Coronary artery (tissue), 2 donors: ENCODE measurements around the gene LYPLA2.
"Not testable (repeated sequence)": the region's sequence is repeated elsewhere in the genome, so short reads cannot be mapped to it uniquely, and the experiment has no call there.

Experiments used
- DNase-seq: peaks from one replicate; pipeline ENCODE4 v3.0.0-alpha.2; 2017; ENCODE audit warnings: low spot score
- H3K27ac ChIP-seq, 2 donors: fragments of 200-600 bp; sonication (generic); one replicate each; pipeline ENCODE4 v1.5.1; 2016 to 2019
- H3K4me3 ChIP-seq: fragments of 200-600 bp; sonication (generic); 2 replicates; pipeline ENCODE4 v1.5.1; 2016; ENCODE audit warnings: mild to moderate bottlenecking, moderate library complexity
- TF ChIP-seq, protein P1 (sequence below): fragments of 200-600 bp; sonication (generic); IDR thresholded peaks from one replicate; pipeline ENCODE4 v1.5.1; 2019; ENCODE audit warnings: antibody characterized with exemption

The LYPLA2 gene

DNA sequence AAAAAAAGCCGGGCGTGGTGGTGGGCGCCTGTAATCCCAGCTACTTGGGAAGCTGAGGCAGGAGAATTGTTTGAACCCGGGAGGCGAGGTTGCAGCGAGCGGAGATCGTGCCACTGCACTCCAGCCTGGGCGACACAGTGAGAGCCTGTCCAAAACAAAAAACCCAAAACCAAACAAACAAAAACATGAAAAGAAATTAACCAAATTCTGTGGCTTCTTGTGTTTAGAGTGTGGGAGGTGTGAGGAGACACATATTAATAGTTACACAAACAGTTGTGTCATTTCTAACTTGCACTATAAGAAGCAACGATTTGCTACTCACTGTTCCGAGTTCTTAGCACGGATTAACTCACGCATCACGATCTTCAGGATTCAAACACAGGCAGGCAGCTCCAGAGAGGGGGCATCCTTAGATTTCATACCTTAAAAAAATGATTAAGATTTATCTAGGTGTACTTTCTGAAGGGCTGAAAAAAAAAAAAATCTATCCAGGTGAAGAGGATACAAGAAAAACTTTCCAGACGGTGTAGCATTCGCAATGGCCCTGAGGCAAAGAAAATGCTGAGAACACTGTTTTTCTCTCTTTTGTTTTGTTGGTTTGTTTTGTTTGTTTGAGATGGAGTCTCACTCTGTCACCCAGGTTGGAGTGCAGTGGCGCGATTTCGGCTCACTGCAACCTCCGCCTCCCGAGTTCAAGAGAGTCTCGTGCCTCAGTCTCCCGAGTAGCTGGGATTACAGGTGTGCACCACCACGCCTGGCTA is 35.0 kb downstream of the LYPLA2 start:
- peak overlapping the region; percentile 95 to 96 for H3K27ac ChIP-seq
- TF ChIP-seq, protein P1, sequence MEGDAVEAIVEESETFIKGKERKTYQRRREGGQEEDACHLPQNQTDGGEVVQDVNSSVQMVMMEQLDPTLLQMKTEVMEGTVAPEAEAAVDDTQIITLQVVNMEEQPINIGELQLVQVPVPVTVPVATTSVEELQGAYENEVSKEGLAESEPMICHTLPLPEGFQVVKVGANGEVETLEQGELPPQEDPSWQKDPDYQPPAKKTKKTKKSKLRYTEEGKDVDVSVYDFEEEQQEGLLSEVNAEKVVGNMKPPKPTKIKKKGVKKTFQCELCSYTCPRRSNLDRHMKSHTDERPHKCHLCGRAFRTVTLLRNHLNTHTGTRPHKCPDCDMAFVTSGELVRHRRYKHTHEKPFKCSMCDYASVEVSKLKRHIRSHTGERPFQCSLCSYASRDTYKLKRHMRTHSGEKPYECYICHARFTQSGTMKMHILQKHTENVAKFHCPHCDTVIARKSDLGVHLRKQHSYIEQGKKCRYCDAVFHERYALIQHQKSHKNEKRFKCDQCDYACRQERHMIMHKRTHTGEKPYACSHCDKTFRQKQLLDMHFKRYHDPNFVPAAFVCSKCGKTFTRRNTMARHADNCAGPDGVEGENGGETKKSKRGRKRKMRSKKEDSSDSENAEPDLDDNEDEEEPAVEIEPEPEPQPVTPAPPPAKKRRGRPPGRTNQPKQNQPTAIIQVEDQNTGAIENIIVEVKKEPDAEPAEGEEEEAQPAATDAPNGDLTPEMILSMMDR: no peak
- no peak for DNase-seq

GRCh38 chr1:23826590-23826989 is 35.6 kb downstream of the LYPLA2 start:
- not testable (repeated sequence) for DNase-seq, H3K27ac ChIP-seq, H3K4me3 ChIP-seq

More for the DNA sequence above, 35.0 kb downstream of the LYPLA2 start:
- peak overlapping the region; percentile 94 for H3K4me3 ChIP-seq

DNA sequence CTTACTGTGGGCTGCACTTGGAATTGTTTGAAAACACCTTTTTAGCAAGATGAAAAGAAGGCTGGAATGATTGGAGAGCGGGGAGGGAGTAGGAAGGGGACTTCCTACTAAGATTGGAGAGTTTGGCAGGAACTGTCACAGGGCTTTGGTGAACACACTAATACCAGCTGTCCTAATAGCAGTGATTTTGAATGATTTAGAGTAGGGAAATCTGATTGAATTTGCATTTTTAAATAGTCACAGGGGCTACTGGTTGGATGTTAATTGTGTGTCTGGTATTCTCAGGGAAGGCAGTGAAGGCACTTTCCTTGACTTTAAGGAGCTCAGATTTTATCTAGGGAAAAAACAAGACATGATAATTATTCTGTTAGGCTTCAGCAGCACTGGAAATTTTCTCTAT is 36.8 kb downstream of the LYPLA2 start:
- TF ChIP-seq, protein P1: no peak
- no peak for DNase-seq
- Histone ChIP-seq H3K4me3 (no peak overlapping the region), H3K27ac (no peak overlapping the region)

DNA sequence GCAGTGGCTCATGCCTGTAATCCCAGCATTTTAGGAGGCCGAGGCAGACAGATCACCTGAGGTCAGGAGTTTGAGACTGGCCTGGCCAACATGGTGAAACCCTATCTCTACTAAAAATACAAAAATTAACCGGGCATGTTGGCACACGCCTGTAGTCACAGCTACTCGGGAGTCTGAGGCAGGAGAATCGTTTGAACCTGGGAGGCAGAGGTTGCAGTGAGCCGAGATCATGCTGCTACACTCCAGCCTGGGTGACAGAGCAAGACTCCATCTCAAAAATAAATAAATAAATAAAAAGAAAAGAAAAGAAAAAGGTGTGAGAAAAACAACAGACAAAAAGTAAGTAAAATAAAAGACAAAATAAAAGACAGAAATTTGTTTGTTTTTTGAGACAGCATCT is 43.2 kb downstream of the LYPLA2 start:
- H3K4me3 ChIP-seq, DNase-seq, H3K27ac ChIP-seq: not testable (repeated sequence)

GRCh38 chr1:23836037-23836436 is 45.1 kb downstream of the LYPLA2 start:
- DNase-seq: no peak
- Histone ChIP-seq H3K4me3 (no peak overlapping the region), H3K27ac (no peak overlapping the region)
- TF ChIP-seq, protein P1: no peak

DNA sequence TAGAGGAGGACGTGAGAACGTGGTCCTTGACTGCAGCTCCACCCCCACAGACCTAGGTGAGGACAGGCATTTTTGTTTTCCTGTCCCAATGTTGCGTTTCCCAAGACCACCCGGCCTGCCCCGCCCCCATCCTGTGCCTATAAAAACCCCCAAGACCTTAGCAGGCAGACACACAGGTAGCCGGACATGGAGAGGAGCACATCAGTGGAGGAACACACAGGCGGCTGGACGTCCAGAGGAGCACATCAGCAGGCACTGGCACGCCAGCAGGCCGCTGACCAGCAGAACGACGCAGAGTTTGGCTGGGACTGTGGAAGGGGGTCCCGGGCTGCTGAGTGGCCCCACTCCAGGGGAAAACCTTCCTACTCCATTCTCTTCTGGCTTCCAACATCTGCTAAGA is 47.0 kb downstream of the LYPLA2 start:
- DNase-seq: no peak
- peak overlapping the region; percentile 63 for H3K4me3 ChIP-seq
- no peak overlapping the region for H3K27ac ChIP-seq
- TF ChIP-seq, protein P1: no peak

GRCh38 chr1:23838401-23838866 is 47.5 kb downstream of the LYPLA2 start:
- Histone ChIP-seq H3K27ac (no peak overlapping the region), H3K4me3 (peak overlapping the region; percentile 63)
- DNase-seq: peak; percentile 74
- TF ChIP-seq, protein P1: no peak

- Histone ChIP-seq H3K4me3 (no peak overlapping the region), H3K27ac (no peak overlapping the region)
- TF ChIP-seq, protein P1: no peak
- DNase-seq: no peak
Measured at GRCh38 chr1:23843644-23844043, 52.7 kb downstream of the LYPLA2 start.
